ENCODE results near the gene TMEM212.

TMEM212 gene

DNA sequence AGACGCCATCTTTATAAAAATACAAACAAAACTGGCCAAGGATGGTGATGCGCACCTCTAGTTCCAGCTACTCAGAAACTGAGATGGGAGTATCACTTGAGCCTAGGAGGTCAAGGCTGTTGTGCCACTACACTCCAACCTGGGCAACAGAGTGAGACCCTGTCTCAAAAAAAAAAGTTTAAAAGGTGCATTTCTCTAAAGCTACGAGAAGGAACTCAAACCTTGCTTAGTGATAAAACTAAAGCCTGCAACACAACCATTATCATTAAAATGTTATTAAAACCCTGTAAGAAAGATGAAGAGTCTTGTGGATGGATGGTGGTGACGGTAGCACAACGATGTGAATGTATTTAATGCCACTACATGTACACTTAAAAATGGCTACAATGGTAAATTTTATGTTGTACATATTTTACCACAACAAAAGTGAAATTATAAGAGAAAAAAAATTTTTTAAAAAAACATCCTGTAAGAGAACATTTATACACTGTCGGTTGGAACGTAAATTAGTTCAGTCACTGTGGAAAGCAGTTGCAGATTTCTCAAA, 35.9 kb upstream of the TMEM212 start:
- TF ChIP-seq CTCF (IDR thresholded peaks at IDR 0.05; ENCODE audit: insufficient read depth, low read length, missing control alignments), result no peak
- no peak overlapping the region for H3K4me3 ChIP-seq (ENCODE audit: low read depth, low read length)
- POLR2A ChIA-PET, result no interaction called here
- DNase-seq (ENCODE audit: low read depth, low spot score), result no peak
- CTCF ChIA-PET, result interaction anchor here (2.3 kb wide), 1 partner anchor 35 kb away, joined by 8 read pairs; no protein-coding TSS in a partner anchor

DNA sequence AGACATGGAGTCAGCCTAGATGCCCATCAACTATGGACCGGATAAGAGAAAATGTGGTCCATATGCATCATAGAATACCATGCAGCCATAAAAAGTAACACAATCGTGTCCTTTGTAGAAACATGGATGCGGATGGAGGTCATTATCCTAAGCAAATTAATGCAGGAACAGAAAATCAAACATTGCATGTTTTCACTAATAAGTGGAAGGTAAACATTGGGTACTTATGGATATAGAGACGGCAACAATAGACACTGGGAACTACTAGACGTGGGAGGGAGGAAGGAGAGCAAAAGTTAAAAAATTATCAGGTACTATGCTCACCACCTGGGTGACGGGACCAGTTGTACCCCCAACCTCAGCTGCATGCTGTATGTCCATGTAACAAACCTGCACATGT, 35.3 kb upstream of the TMEM212 start:
- POLR2A ChIA-PET, result no interaction called here
- no peak for DNase-seq (ENCODE audit: low read depth, low spot score)
- TF ChIP-seq CTCF (IDR thresholded peaks at IDR 0.05; ENCODE audit: insufficient read depth, low read length, missing control alignments), result no peak
- CTCF ChIA-PET, result interaction anchor here (0.6 kb wide), 1 partner anchor 164 kb away, joined by 3 read pairs; no protein-coding TSS in a partner anchor
- no peak overlapping the region for H3K4me3 ChIP-seq (ENCODE audit: low read depth, low read length)

GRCh38 chr3:171809611-171809860, 33.6 kb upstream of the TMEM212 start:
- CTCF ChIA-PET, result interaction anchor here (1.6 kb wide), 1 partner anchor 37 kb away, joined by 4 read pairs; no protein-coding TSS in a partner anchor
- no peak for DNase-seq (ENCODE audit: low read depth, low spot score)
- POLR2A ChIA-PET, result interaction anchor here (1.4 kb wide), 3 partner anchors 8 to 324 kb away, joined by 3 to 4 read pairs (median 3); no protein-coding TSS in a partner anchor

GRCh38 chr3:171809861-171810628, 33.1 kb upstream of the TMEM212 start, which contains the start of gene PLD1:
PLD1 (minus strand) TSS chr3:171810483; CDS start chr3:171738051, 72,432 bp downstream.
- no peak for TF ChIP-seq CTCF (IDR thresholded peaks at IDR 0.05; ENCODE audit: insufficient read depth, low read length, missing control alignments)
- ChIA-PET POLR2A (interaction anchor here (0.8 to 1.4 kb wide), 4 partner anchors 8 to 324 kb away, joined by 3 to 4 read pairs (median 3); no protein-coding TSS in a partner anchor), CTCF (interaction anchor here (0.9 to 1.9 kb wide), 4 partner anchors 8 to 164 kb away, joined by 4 to 7 read pairs (median 4); no protein-coding TSS in a partner anchor)
- peak; percentile 75 for DNase-seq (ENCODE audit: low read depth, low spot score)
- peak within 1 kb of the TSS; percentile 74 for H3K4me3 ChIP-seq (ENCODE audit: low read depth, low read length)

More at GRCh38 chr3:171809611-171809860, 33.6 kb upstream of the TMEM212 start:
- TF ChIP-seq CTCF (IDR thresholded peaks at IDR 0.05; ENCODE audit: insufficient read depth, low read length, missing control alignments), result no peak
- H3K4me3 ChIP-seq (ENCODE audit: low read depth, low read length), result peak overlapping the region; percentile 74

DNA sequence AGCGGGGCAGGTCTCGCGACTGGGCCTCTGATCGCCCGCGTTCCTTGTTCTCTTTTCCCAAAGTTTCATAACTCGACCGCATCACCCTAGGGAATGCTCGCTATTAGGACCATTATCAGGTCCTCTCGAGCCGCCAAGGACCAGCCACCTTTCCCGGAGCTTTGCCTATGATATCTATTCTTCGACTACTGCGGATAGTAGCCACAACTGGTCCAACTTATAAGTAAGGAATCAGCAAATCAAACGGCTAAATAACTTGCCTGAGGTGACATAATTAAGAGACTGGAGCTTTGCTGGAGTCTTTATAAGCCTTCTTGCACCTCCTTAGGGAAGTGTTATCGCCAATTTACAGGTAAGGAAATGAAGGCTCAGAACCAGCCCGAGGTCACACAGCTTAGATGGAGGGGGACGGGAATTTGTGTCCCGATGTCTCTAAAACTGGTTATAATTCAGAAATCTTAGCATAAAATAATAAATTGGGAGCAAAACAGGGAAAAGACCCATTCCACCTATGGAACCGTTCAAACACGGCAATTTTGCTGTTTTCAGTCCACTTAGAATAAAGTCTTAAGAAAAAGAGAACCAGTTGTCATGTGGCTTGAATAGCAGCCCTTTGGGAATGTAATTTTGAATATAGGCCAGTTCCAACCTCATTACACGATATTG, 32.4 kb upstream of the TMEM212 start:
- ChIA-PET CTCF (interaction anchor here (0.9 to 1.9 kb wide), 4 partner anchors 9 to 165 kb away, joined by 4 to 7 read pairs (median 4); no protein-coding TSS in a partner anchor), POLR2A (interaction anchor here (0.8 to 1.4 kb wide), 5 partner anchors 9 to 323 kb away, joined by 3 to 4 read pairs (median 3); no protein-coding TSS in a partner anchor)
- no peak for TF ChIP-seq CTCF (IDR thresholded peaks at IDR 0.05; ENCODE audit: insufficient read depth, low read length, missing control alignments)
- peak overlapping the region; percentile 74 for H3K4me3 ChIP-seq (ENCODE audit: low read depth, low read length)
- DNase-seq (ENCODE audit: low read depth, low spot score), result no peak

Measured in AG04449 (cell line).